Upper lobe of left lung (tissue), 4 donors: ENCODE results near the gene GPR17.

Source experiments
- CTCF ChIP-seq, 6 experiments: fragments of 450-650 bp in 4 of 6; fragments of 200-600 bp in 2 of 6; sonication (generic) in 2 of 6; IDR thresholded peaks; one replicate each; pipeline ENCODE4 v1.5.1; 2016 to 2019; ENCODE audit warnings: antibody characterized with exemption in 6 of 6
- POLR2A ChIP-seq, 4 donors: fragments of 450-650 bp; IDR thresholded peaks; one replicate each; pipeline ENCODE4 v1.5.1; 2016 to 2017; ENCODE audit warnings: antibody characterized with exemption in 4 of 4, mild to moderate bottlenecking in 2 of 4

DNA sequence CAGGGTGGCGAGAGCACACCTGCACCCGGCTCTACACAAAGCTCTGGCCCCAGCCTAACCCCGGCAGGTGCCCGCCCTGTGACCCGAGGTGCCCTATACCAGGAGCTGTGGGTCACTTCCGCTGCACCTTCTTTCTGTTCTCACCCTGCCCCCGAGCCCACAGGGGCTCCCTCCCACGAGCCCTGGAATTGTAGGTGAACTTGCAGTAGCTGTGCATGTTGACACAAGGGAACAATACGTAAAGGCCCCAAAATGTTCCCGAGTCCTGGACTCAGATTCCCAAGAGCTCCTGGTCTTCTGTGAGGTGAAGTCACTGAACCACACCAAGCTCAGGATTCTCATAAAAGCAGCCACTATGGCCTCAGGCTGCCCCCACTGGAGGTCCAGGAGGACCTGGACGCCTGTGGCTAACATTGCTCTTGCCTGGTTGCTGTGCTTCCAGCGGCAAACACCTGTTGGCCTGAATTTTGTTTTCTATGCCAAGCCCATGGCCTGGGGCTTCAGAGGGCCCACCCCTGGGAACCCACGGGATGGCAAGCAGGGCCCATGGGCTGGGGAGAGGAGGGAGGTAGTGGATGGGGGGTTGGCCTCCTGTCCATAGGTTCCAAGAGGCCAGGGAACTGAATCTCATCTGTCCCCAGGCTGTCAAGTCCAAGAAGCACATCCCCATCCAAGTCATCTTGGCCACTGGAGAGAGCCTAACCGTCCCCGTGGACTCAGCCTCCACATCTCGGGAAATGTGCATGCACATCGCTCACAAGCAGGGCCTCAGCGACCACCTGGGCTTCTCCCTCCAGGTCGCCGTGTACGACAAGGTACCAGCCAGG lies 23.2 kb upstream of the GPR17 start:
- TF ChIP-seq POLR2A (IDR thresholded peaks at IDR 0.05) (no peak), CTCF (IDR thresholded peaks at IDR 0.05) (no peak)
